Measurements from ENCODE around the gene ARHGAP18.

The ARHGAP18 gene

GRCh38 chr6:129662980-129663431, 47.0 kb downstream of the ARHGAP18 start:
- TF ChIP-seq CTCF (IDR thresholded peaks at IDR 0.05; ENCODE audit: low read depth, low read length), result no peak
- H3K4me3 ChIP-seq (ENCODE audit: low read depth, low read length), result no peak overlapping the region

- H3K4me3 ChIP-seq (ENCODE audit: low read depth, low read length), result no peak overlapping the region
- TF ChIP-seq CTCF (IDR thresholded peaks at IDR 0.05; ENCODE audit: low read depth, low read length), result no peak
Observed at GRCh38 chr6:129662406-129662766, 47.6 kb downstream of the ARHGAP18 start.

DNA sequence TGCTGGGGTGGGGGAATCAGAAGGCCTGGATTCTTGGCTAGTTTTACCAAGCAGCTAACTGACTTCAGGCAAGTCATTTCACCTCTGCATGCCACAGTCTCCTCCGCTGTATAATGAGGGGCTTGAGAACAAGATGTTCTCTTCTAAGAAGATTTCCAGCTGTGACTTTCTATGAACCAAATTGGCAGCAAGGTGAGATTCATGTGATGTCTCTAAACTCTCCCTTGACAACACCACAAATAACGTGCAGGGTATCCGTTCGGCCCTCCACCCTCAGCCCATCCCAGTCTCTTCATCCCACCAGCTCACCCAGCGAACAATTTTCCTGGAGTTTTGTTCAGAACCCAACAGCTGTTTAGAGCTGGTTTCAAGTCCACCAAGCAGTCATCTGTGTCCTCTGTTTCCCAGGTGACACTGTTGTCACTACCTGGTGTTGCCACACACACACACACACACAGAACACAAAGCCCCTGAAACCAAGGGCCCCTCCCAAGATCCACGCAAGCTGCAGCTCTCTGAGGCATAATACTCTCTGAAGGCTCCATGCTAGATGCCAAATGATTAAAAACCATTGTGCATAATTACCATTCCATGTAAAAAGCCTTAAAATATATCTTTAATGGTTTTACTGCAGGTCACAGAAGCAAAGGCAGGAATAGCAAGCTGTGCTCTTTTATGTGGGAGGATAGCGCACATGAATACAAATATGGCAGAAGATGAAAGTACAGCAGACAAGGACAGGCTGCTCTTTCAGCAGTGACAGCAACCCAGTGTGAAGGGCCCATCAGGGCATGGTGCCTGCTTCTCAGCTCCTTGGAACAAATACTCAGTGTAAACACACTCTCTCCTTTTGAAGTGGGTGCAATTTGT, 48.2 kb downstream of the ARHGAP18 start:
- no peak overlapping the region for H3K4me3 ChIP-seq (ENCODE audit: low read depth, low read length)
- no peak for TF ChIP-seq CTCF (IDR thresholded peaks at IDR 0.05; ENCODE audit: low read depth, low read length)

DNA sequence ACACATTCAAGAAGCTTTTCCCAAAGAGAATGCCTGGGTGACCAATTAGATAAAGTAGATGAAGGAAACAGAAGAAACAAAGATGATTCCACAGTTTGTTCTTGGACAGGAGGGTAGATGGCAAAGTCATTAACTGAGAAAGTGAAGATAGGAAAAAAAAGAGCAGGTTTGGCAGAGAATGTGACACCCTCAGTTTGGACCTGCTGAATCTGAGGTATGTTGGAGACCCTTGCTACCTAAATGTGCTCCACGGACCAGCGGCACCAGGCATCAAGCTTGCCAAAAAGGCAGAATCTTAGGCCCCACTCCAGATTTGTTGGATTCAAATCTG, 49.7 kb downstream of the ARHGAP18 start:
- no peak for TF ChIP-seq CTCF (IDR thresholded peaks at IDR 0.05; ENCODE audit: low read depth, low read length)
- no peak overlapping the region for H3K4me3 ChIP-seq (ENCODE audit: low read depth, low read length)

GRCh38 chr6:129659590-129660345, 50.2 kb downstream of the ARHGAP18 start:
- TF ChIP-seq CTCF (IDR thresholded peaks at IDR 0.05; ENCODE audit: low read depth, low read length), result no peak
- H3K4me3 ChIP-seq (ENCODE audit: low read depth, low read length), result no peak overlapping the region

DNA sequence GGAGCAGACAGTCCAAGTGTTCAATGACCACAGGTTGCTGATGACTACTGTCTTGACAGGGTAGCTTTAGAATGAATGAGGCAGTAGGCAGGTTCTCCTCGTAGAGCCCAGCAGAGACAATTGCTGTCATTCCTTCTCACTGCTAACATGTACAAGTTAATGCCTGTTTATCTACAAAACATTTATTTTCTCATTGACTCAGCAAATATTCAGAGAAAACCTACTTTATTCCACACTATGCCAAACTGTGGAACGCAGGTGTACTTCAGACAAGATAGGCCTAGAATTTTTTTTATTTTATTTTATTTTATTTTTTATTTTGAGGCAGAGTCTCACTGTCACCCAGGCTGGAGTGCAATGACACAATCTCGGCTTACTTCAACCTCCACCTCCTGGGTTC, 50.8 kb downstream of the ARHGAP18 start:
- H3K4me3 ChIP-seq (ENCODE audit: low read depth, low read length), result no peak overlapping the region
- TF ChIP-seq CTCF (IDR thresholded peaks at IDR 0.05; ENCODE audit: low read depth, low read length), result no peak

- no peak for TF ChIP-seq CTCF (IDR thresholded peaks at IDR 0.05; ENCODE audit: low read depth, low read length)
- no peak overlapping the region for H3K4me3 ChIP-seq (ENCODE audit: low read depth, low read length)
Observed at GRCh38 chr6:129657483-129657882, 52.5 kb downstream of the ARHGAP18 start.
